Tongue (tissue), 2 donors: ENCODE measurements around the gene HOXC9. TPM values are rescaled to one million over a fixed set of nuclear protein-coding genes. Genes with fewer than 3 reads are reported as not detected.

Source experiments
- DNase-seq: peaks from one replicate; pipeline ENCODE4 v3.0.0-alpha.2; 2015
- total RNA-seq: library from RNA; depleted of rRNA; stranded (reverse); fragments of >200 nt; gene quantifications from one replicate; pipeline ENCODE4 v1.2.3, GENCODE V29; 2014

Gene HOXC9
- total RNA-seq, 1 donor from 2014 or later, result not detected

GRCh38 chr12:54002278-54002914 is 2.4 kb downstream of the HOXC9 start:
- DNase-seq, result no peak

- no peak for DNase-seq
Observed at GRCh38 chr12:54002915-54003389, 3.0 kb downstream of the HOXC9 start.

- DNase-seq, result no peak
Observed at GRCh38 chr12:54003625-54004024, 3.7 kb downstream of the HOXC9 start.

GRCh38 chr12:54004063-54004840 is 4.3 kb downstream of the HOXC9 start:
- DNase-seq, result no peak

- DNase-seq, result no peak
Observed at GRCh38 chr12:54004841-54005530, 5.0 kb downstream of the HOXC9 start.

GRCh38 chr12:54005531-54005852 is 5.5 kb downstream of the HOXC9 start:
- no peak for DNase-seq

GRCh38 chr12:54005853-54006558 is 6.0 kb downstream of the HOXC9 start:
- peak; percentile 94 for DNase-seq

- no peak for DNase-seq
Observed at GRCh38 chr12:54006559-54007220, 6.7 kb downstream of the HOXC9 start.

GRCh38 chr12:54007538-54008259 is 7.7 kb downstream of the HOXC9 start:
- no peak for DNase-seq

GRCh38 chr12:54008260-54008552 is 8.2 kb downstream of the HOXC9 start:
- DNase-seq, result no peak

GRCh38 chr12:54009171-54010052 is 9.5 kb downstream of the HOXC9 start:
- no peak for DNase-seq

- no peak for DNase-seq
Observed at GRCh38 chr12:54010053-54010971, 10.4 kb downstream of the HOXC9 start.

GRCh38 chr12:54010972-54011664 is 11.2 kb downstream of the HOXC9 start:
- DNase-seq, result no peak

GRCh38 chr12:54011665-54012532 is 11.9 kb downstream of the HOXC9 start:
- DNase-seq, result no peak

GRCh38 chr12:54012631-54013409 is 12.9 kb downstream of the HOXC9 start:
- DNase-seq, result no peak

- DNase-seq, result no peak
Observed at GRCh38 chr12:54014377-54015017, 14.5 kb downstream of the HOXC9 start.
